ENCODE results near the gene SYCP3. TPM values are rescaled to one million over a fixed set of nuclear protein-coding genes. Genes with fewer than 3 reads are reported as not detected.

SYCP3 gene
- total RNA-seq, 1 donor from 2014 or later = 0.64 TPM

DNA sequence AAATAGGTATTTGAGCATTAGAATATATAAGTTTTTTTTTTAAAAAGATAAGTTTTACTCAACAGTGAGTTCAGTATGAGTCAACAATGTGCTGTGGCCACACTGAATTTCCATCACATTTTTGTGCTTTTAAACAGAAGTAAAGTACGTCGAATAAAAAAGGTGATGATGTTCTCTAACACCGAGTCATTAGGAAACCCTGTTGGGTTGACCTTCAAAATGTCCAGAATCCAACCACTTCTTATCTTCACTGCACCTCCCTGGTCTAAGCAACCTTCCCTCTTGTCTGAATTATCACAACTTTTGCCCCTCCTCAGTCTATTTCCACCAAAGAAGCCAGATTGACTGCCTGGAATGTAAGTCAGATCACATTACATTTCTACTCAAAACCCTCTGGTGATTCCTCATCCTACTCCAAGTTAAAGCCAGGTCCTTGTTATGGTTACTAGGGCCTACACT is 43.0 kb upstream of the SYCP3 start:
- TF ChIP-seq, protein P1, sequence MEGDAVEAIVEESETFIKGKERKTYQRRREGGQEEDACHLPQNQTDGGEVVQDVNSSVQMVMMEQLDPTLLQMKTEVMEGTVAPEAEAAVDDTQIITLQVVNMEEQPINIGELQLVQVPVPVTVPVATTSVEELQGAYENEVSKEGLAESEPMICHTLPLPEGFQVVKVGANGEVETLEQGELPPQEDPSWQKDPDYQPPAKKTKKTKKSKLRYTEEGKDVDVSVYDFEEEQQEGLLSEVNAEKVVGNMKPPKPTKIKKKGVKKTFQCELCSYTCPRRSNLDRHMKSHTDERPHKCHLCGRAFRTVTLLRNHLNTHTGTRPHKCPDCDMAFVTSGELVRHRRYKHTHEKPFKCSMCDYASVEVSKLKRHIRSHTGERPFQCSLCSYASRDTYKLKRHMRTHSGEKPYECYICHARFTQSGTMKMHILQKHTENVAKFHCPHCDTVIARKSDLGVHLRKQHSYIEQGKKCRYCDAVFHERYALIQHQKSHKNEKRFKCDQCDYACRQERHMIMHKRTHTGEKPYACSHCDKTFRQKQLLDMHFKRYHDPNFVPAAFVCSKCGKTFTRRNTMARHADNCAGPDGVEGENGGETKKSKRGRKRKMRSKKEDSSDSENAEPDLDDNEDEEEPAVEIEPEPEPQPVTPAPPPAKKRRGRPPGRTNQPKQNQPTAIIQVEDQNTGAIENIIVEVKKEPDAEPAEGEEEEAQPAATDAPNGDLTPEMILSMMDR (IDR thresholded peaks at IDR 0.05) = no peak
- intact Hi-C loops (cut with DNase I) = no loop called here

DNA sequence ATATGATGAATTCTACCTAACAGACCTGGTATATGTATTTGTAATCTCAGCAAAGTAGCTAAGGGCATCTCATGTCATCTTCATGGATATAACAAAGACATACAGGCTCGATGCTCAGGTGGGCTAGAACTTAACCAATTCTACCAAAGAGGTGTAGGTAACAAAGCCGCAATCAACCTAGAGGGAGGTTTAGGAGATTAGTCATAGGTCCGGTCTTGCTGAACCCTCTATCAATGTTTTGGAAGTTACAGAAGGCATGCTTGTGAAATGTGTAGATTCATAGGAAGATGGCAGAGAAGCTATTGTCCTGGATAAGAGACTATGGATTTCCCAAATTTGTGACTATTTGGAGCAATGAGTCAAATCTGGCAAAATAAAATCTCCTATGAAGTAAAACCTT is 42.6 kb upstream of the SYCP3 start:
- Histone ChIP-seq H3K36me3 (peaks cover 48% of the 10 kb centered on the region), H3K4me1 (peaks cover 2% of the 10 kb centered on the region), H3K9me3 (no peaks in the 10 kb centered on the region), H3K27me3 (no peaks in the 10 kb centered on the region), H3K27ac (no peak overlapping the region), H3K4me3 (no peak overlapping the region)
- intact Hi-C loops (cut with DNase I) = no loop called here
- DNase-seq (no peak), ATAC-seq (no peak)
- TF ChIP-seq, protein P1 (IDR thresholded peaks at IDR 0.05) = no peak

More for the DNA sequence above, 43.0 kb upstream of the SYCP3 start:
- H3K36me3 ChIP-seq = peaks cover 43% of the 10 kb centered on the region
- no peaks in the 10 kb centered on the region for H3K9me3 ChIP-seq
- H3K27ac ChIP-seq = no peak overlapping the region
- no peaks in the 10 kb centered on the region for H3K27me3 ChIP-seq
- H3K4me3 ChIP-seq = no peak overlapping the region
- no peaks in the 10 kb centered on the region for H3K4me1 ChIP-seq
- DNase-seq (no peak), ATAC-seq (no peak)

DNA sequence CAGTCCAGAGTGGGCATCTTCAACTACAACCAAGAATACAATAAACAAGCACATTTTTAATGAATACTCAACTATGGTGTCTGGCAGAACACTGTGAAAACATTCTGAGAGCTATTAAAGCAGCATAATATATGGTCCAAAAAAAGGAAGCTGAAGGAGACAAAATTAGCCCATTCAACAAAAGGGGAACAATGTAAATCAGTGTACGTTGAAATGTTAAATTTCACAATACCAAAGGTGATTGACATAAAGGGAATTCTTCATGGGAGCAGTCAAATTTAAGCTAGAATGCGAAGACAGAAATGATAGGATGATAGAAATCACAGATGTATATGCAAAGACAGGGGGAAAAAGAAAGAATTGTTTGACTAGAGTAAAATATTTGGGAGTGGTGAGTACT is 41.3 kb upstream of the SYCP3 start:
- intact Hi-C loops (cut with DNase I) = no loop called here
- TF ChIP-seq, protein P1 (IDR thresholded peaks at IDR 0.05) = no peak
- DNase-seq (no peak), ATAC-seq (peak; percentile 49)
- no peaks in the 10 kb centered on the region for H3K9me3 ChIP-seq
- H3K27me3 ChIP-seq = no peaks in the 10 kb centered on the region
- H3K36me3 ChIP-seq = peaks cover 49% of the 10 kb centered on the region
- H3K4me1 ChIP-seq = peaks cover 5% of the 10 kb centered on the region
- H3K4me3 ChIP-seq = no peak overlapping the region
- H3K27ac ChIP-seq = no peak overlapping the region

DNA sequence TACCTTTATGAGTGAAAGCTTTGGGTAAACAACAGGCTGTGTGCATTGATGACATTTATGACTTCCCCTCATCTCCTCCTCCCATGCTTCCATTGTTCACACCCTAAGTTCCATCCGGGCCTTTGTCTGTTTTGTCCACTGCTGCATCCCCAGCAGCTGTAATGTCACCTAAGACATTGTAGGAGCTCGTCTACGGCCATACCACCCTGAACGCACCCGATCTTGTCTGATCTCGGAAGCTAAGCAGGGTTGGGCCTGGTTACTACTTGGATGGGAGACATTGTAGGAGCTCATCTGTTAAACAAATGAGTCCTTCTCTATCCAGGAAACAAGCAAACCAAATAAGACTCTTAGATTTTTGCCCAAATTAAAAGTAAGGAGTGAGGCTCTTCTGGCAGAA is 40.4 kb upstream of the SYCP3 start:
- no peak for DNase-seq
- Histone ChIP-seq H3K9me3 (no peaks in the 10 kb centered on the region), H3K27ac (no peak overlapping the region), H3K27me3 (no peaks in the 10 kb centered on the region), H3K4me1 (peaks cover 5% of the 10 kb centered on the region), H3K36me3 (peaks cover 42% of the 10 kb centered on the region), H3K4me3 (no peak overlapping the region)
- ATAC-seq = no peak
- TF ChIP-seq, protein P1 (IDR thresholded peaks at IDR 0.05) = no peak
- intact Hi-C loops (cut with DNase I) = loop anchor here (10.0 kb wide), 1 partner anchor 55 kb away; the partner anchor contains the start of gene GNPTAB

DNA sequence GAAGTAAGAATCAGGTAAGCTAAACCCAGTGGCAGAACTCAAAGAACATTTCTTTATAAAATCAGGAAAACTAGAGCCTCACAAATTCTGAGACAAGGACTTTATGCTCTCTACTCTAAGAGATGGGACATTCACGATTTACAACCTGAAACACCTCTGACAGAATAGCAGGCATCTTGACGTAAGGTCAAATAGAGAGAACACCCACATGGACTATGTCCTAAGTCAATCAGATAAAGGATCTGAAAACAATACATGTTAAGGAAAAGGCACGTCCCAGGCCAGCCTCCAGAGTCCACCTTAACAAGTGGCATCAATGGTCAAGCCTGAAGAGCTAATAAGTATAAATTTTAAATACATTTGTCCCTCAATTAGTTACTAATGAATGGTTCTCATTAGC is 39.9 kb upstream of the SYCP3 start:
- H3K27me3 ChIP-seq = no peaks in the 10 kb centered on the region
- TF ChIP-seq, protein P1 (IDR thresholded peaks at IDR 0.05) = no peak
- ATAC-seq = no peak
- no peak overlapping the region for H3K4me3 ChIP-seq
- no peaks in the 10 kb centered on the region for H3K9me3 ChIP-seq
- H3K4me1 ChIP-seq = peaks cover 5% of the 10 kb centered on the region
- peaks cover 38% of the 10 kb centered on the region for H3K36me3 ChIP-seq
- H3K27ac ChIP-seq = no peak overlapping the region
- DNase-seq = no peak
- intact Hi-C loops (cut with DNase I) = loop anchor here (10.0 kb wide), 1 partner anchor 56 kb away; the partner anchor contains the start of gene GNPTAB

DNA sequence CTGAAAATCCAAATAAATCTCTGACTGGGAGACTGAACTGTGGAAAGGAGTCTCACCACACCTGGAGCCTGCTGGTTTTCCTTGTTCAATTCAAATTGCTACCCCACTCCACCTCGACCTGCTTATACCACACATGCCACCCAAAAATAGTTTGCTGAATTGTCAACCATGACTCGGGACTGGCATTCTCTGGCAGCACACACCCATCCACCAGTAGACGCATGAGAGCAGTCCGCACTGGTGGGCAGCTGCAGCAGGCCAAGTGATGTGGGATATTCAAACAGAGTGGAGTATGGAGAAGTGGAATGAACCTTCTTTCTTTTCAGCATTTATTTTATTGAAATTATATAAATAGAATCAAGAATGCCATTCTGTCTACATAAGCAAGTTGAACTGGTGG is 38.7 kb upstream of the SYCP3 start:
- TF ChIP-seq, protein P1 (IDR thresholded peaks at IDR 0.05) = no peak
- Histone ChIP-seq H3K36me3 (peaks cover 37% of the 10 kb centered on the region), H3K27me3 (no peaks in the 10 kb centered on the region), H3K9me3 (no peaks in the 10 kb centered on the region), H3K27ac (no peak overlapping the region), H3K4me1 (peaks cover 5% of the 10 kb centered on the region), H3K4me3 (no peak overlapping the region)
- intact Hi-C loops (cut with DNase I) = loop anchor here (10.0 kb wide), 1 partner anchor 57 kb away; the partner anchor contains the start of gene GNPTAB
- no peak for DNase-seq
- ATAC-seq = no peak
